ENCODE measurements around the gene DAPL1. TPM values are rescaled to one million over a fixed set of nuclear protein-coding genes. Genes with fewer than 3 reads are reported as not detected.
"Not testable (repeated sequence)": the region's sequence is repeated elsewhere in the genome, so short reads cannot be mapped to it uniquely, and the experiment has no call there.

Gene DAPL1
- total RNA-seq, 1 donor, result not detected

GRCh38 chr2:158845444-158845843, 50.3 kb downstream of the DAPL1 start:
- DNase-seq (ENCODE audit: low read depth), result no peak
- TF ChIP-seq CTCF (IDR thresholded peaks at IDR 0.05; ENCODE audit: insufficient read depth, low read depth, low read length), result no peak
- no peak overlapping the region for H3K4me3 ChIP-seq (ENCODE audit: low read depth, low read length)

GRCh38 chr2:158845859-158846258, 50.7 kb downstream of the DAPL1 start:
- DNase-seq (ENCODE audit: low read depth), result peak; percentile 12
- no peak for TF ChIP-seq CTCF (IDR thresholded peaks at IDR 0.05; ENCODE audit: insufficient read depth, low read depth, low read length)
- H3K4me3 ChIP-seq (ENCODE audit: low read depth, low read length), result no peak overlapping the region

DNA sequence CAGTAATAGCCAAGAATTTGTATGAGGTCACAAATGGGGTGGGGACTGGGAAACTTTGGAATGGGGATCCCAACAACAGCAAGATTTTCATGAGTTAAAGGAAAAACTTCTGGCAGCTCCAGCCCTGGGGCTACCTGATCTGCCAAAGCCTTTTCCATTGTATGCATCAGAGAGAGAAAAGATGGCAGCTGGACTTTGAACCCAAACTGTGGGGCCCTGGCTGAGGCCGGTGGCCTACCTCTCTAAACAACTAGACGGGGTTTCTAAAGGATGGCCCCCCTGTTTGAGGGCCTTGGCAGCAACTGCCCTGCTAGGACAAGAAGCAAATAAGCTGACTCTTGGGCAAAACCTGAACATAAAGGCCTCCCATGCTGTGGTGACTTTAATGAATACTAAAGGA, 52.4 kb downstream of the DAPL1 start:
- DNase-seq (ENCODE audit: low read depth), result not testable (repeated sequence)

DNA sequence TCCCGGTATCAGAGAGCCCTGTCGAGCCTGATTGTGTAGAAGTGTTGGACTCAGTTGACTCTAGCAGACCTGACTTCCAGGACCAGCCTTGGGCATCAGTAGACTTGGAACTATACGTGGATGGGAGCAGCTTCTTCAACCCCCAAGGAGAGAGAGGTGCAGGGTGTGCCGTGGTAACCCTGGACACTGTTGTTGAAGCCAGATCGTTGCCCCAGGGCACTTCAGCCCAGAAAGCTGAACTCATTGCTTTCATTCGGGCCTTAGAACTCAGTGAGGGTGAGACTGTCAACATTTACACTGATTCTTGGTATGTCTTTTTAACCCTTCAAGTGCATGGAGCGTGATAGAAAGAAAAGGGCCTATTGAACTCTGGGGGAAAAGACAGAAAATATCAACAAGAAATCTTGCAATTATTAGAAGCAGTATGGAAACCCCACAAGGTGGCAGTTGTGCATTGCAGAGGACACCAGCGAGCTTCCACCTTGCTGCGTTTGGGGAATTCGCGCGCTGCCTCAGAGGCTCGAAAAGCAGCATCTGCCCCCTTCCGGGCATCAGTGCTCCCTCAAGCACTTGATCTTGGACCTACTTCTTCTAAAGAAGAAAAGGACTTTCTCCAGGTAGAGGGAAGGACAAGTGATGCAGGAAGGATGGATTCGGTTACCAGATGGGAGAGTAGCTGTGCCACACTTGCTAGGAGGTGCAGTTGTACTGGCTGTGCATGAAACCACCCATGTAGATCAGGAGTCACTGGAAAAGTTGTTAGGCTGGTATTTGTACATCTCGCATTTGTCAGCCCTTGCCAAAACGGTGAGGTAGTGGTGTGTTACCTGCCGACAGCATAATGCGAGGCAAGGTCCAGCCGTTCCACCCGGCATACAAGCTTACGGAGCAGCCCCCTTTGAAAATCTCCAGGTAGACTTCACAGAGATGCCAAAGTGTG, 53.2 kb downstream of the DAPL1 start:
- not testable (repeated sequence) for DNase-seq (ENCODE audit: low read depth); H3K4me3 ChIP-seq (ENCODE audit: low read depth, low read length)

More for the DNA sequence above, 52.4 kb downstream of the DAPL1 start:
- H3K4me3 ChIP-seq (ENCODE audit: low read depth, low read length), result not testable (repeated sequence)

GRCh38 chr2:158860179-158860578, 65.1 kb downstream of the DAPL1 start:
- not testable (repeated sequence) for DNase-seq (ENCODE audit: low read depth); H3K4me3 ChIP-seq (ENCODE audit: low read depth, low read length)

DNA sequence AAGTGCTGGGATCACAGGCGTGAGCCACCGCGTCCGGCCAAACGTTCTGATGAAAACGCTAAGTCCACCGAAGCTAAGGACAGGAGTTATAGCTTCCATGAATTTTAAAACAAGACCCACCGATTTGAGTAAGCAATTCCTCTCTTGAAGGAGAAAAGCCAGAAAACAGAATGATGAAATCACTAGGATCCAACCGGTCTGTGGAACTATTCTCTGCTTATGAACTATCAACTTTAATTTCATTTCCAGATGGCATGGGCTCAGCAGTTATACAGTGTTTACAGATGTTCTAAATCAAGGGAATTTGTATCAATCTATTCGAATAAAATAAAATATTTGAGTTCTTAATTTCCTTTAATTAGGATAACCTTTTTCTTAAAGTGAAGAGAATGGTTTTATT, 66.5 kb downstream of the DAPL1 start:
- not testable (repeated sequence) for DNase-seq (ENCODE audit: low read depth); H3K4me3 ChIP-seq (ENCODE audit: low read depth, low read length)

GRCh38 chr2:158865469-158865868, 70.4 kb downstream of the DAPL1 start:
- DNase-seq (ENCODE audit: low read depth), result not testable (repeated sequence)

More at GRCh38 chr2:158865469-158865868, 70.4 kb downstream of the DAPL1 start:
- H3K4me3 ChIP-seq (ENCODE audit: low read depth, low read length), result not testable (repeated sequence)

Other genes with a start within 250 kb of the DAPL1 start
- gene TANC1, start 173.3 kb downstream of the DAPL1 start, total RNA-seq, result 49.9 and 74.7 TPM in 2 replicates